H9 (cell line): ENCODE data around the gene RASA3. TPM values are rescaled to one million over a fixed set of nuclear protein-coding genes. Genes with fewer than 3 reads are reported as not detected.

Experiments
- DNase-seq: peaks from one replicate; pipeline ENCODE4 v3.0.0-alpha.2; 2017
- H2AFZ ChIP-seq: one replicate; pipeline ENCODE4 v1.6.1; 2013; ENCODE audit warnings: mild to moderate bottlenecking, low read length, control low read depth, moderate library complexity
- H2AK5ac ChIP-seq: 2 replicates; pipeline ENCODE4 v1.6.1; 2013; ENCODE audit warnings: low read length, control low read depth, mixed read lengths; ENCODE audit not compliant: insufficient read length
- H2BK120ac ChIP-seq: one replicate; pipeline ENCODE4 v1.6.1; 2013; ENCODE audit warnings: low read depth, mild to moderate bottlenecking, low read length, control low read depth, inconsistent platforms; ENCODE audit not compliant: poor library complexity, severe bottlenecking
- H2BK12ac ChIP-seq: 2 replicates; pipeline ENCODE4 v1.6.1; 2013; ENCODE audit warnings: low read length, control low read depth, mixed read lengths, low read depth; ENCODE audit not compliant: insufficient read length
- H2BK15ac ChIP-seq: 2 replicates; pipeline ENCODE4 v1.6.1; 2013; ENCODE audit warnings: low read depth, low read length, control low read depth
- H2BK20ac ChIP-seq: one replicate; pipeline ENCODE4 v1.6.1; 2013; ENCODE audit warnings: low read depth, mild to moderate bottlenecking, low read length, control low read depth, inconsistent platforms; ENCODE audit not compliant: poor library complexity, severe bottlenecking
- H2BK5ac ChIP-seq: 2 replicates; pipeline ENCODE4 v1.6.1; 2013; ENCODE audit warnings: low read length, control low read depth, mixed read lengths; ENCODE audit not compliant: insufficient read length
- H3K14ac ChIP-seq: 2 replicates; pipeline ENCODE4 v1.6.1; 2013; ENCODE audit warnings: low read length, control low read depth; ENCODE audit not compliant: insufficient read depth
- H3K18ac ChIP-seq: 2 replicates; pipeline ENCODE4 v1.6.1; 2013; ENCODE audit warnings: low read depth, mild to moderate bottlenecking, mixed read lengths, low read length, control low read depth; ENCODE audit not compliant: insufficient read length
- H3K23ac ChIP-seq: 2 replicates; pipeline ENCODE4 v1.6.1; 2013; ENCODE audit warnings: low read length, control low read depth, mixed read lengths, low read depth; ENCODE audit not compliant: insufficient read length
- H3K23me2 ChIP-seq: 2 replicates; pipeline ENCODE4 v1.6.1; 2013; ENCODE audit warnings: low read depth, mild to moderate bottlenecking, mixed read lengths, low read length, control low read depth; ENCODE audit not compliant: insufficient read length, poor library complexity, severe bottlenecking
- H3K27ac ChIP-seq: 2 replicates; pipeline ENCODE4 v1.5.1; 2013; ENCODE audit warnings: low read length, control low read depth, mixed read lengths, low read depth; ENCODE audit not compliant: insufficient read length
- H3K27me3 ChIP-seq: 2 replicates; pipeline ENCODE4 v1.6.1; 2013; ENCODE audit warnings: low read length, control low read depth, inconsistent platforms; ENCODE audit not compliant: insufficient read depth
- H3K4ac ChIP-seq: 2 replicates; pipeline ENCODE4 v1.6.1; 2013; ENCODE audit warnings: low read depth, mild to moderate bottlenecking, control low read depth, inconsistent platforms, low read length, moderate library complexity
- H3K4me1 ChIP-seq: 2 replicates; pipeline ENCODE4 v1.6.1; 2013; ENCODE audit warnings: low read length, control low read depth, inconsistent platforms; ENCODE audit not compliant: insufficient read depth
- H3K4me2 ChIP-seq: 2 replicates; pipeline ENCODE4 v1.6.1; 2013; ENCODE audit warnings: low read length, control low read depth, mixed read lengths; ENCODE audit not compliant: insufficient read length, insufficient read depth
- H3K56ac ChIP-seq: 2 replicates; pipeline ENCODE4 v1.6.1; 2013; ENCODE audit warnings: low read depth, mild to moderate bottlenecking, mixed read lengths, low read length, control low read depth; ENCODE audit not compliant: insufficient read length
- H3K79me1 ChIP-seq: 2 replicates; pipeline ENCODE4 v1.6.1; 2013; ENCODE audit warnings: low read depth, mild to moderate bottlenecking, moderate library complexity, low read length, control low read depth, inconsistent platforms; ENCODE audit not compliant: insufficient read depth, poor library complexity, severe bottlenecking
- H3K79me2 ChIP-seq: 2 replicates; pipeline ENCODE4 v1.6.1; 2013; ENCODE audit warnings: low read length, control low read depth, inconsistent platforms; ENCODE audit not compliant: insufficient read depth
- H3K9ac ChIP-seq: 2 replicates; pipeline ENCODE4 v1.6.1; 2013; ENCODE audit warnings: low read length, control low read depth, mixed read lengths; ENCODE audit not compliant: insufficient read length; ENCODE audit errors: extremely low read depth
- H3K9me3 ChIP-seq: one replicate; pipeline ENCODE4 v1.6.1; 2013; ENCODE audit warnings: low read depth, low read length, inconsistent platforms; ENCODE audit not compliant: control insufficient read depth
- H3T11ph ChIP-seq: one replicate; pipeline ENCODE4 v1.6.1; 2013; ENCODE audit warnings: mild to moderate bottlenecking, low read length, control low read depth, inconsistent platforms
- H4K20me1 ChIP-seq: one replicate; pipeline ENCODE4 v1.6.1; 2013; ENCODE audit not compliant: control insufficient read depth, insufficient read length, insufficient read depth
- H4K5ac ChIP-seq: 2 replicates; pipeline ENCODE4 v1.6.1; 2013; ENCODE audit warnings: low read depth, mild to moderate bottlenecking, mixed read lengths, low read length, control low read depth; ENCODE audit not compliant: insufficient read length
- H4K8ac ChIP-seq: replicated peaks from 2 replicates; pipeline ENCODE4 v1.6.1; 2013; ENCODE audit warnings: low read length, control low read depth, mixed read lengths, low read depth; ENCODE audit not compliant: insufficient read length
- H4K91ac ChIP-seq: 2 replicates; pipeline ENCODE4 v1.6.1; 2013; ENCODE audit warnings: low read depth, mild to moderate bottlenecking, moderate library complexity, mixed read lengths, low read length, control low read depth; ENCODE audit not compliant: insufficient read length
- H3K27ac Mint-ChIP-seq, 3 experiments: 2 replicates in 2 of 3; 3 replicates in 1 of 3; pipeline ENCODE4 v1.8.0; 2020 to 2021; ENCODE audit warnings: mixed read lengths in 3 of 3, mild to moderate bottlenecking in 1 of 3, moderate library complexity in 1 of 3
- H3K27me3 Mint-ChIP-seq: 2 replicates; pipeline ENCODE4 v1.8.0; 2021; ENCODE audit warnings: low read depth, mild to moderate bottlenecking, moderate library complexity, mixed read lengths
- H3K36me3 Mint-ChIP-seq, 3 experiments: 2 replicates in 2 of 3; 3 replicates in 1 of 3; pipeline ENCODE4 v1.8.0; 2020 to 2021; ENCODE audit warnings: low read depth in 3 of 3, mixed read lengths in 3 of 3; ENCODE audit not compliant: insufficient read depth in 1 of 3
- H3K4me1 Mint-ChIP-seq, 2 experiments: 2 replicates each; pipeline ENCODE4 v1.8.0; 2020; ENCODE audit warnings: mixed read lengths in 2 of 2
- H3K4me3 Mint-ChIP-seq, 2 experiments: 2 replicates in 1 of 2; 3 replicates in 1 of 2; pipeline ENCODE4 v1.8.0; 2020 to 2021; ENCODE audit warnings: mild to moderate bottlenecking in 2 of 2, mixed read lengths in 2 of 2, moderate library complexity in 1 of 2
- H3K9me3 Mint-ChIP-seq, 2 experiments: 2 replicates in 1 of 2; 3 replicates in 1 of 2; pipeline ENCODE4 v1.8.0; 2020; ENCODE audit warnings: mild to moderate bottlenecking in 2 of 2, mixed read lengths in 2 of 2, moderate library complexity in 1 of 2
- CTCF ChIP-seq: fragments of 200-600 bp; sonication (generic); conservative IDR thresholded peaks from 3 replicates; pipeline ENCODE4 v1.8.0; 2021; ENCODE audit warnings: antibody characterized with exemption, mild to moderate bottlenecking
- WGBS: extraction: QIAGEN DNeasy Blood & Tissue Kit; methylation state at CpG from one replicate; pipeline ENCODE4 v1.1.7; 2013; ENCODE audit warnings: missing lambda C conversion rate, low lambda C conversion rate, mixed read lengths; ENCODE audit not compliant: insufficient read length; ENCODE audit errors: extremely low coverage; 5-methylcytosine and 5-hydroxymethylcytosine counted together
- total RNA-seq: library from RNA; stranded (reverse); gene quantifications from 2 replicates; pipeline ENCODE4 v1.2.1, GENCODE V29; 2021

Gene RASA3
- total RNA-seq, 1 experiment from 2014 or later = 12.3 TPM

GRCh38 chr13:114090476-114090875 is 41.9 kb downstream of the RASA3 start:
- Histone ChIP-seq H3K4ac (no peak overlapping the region), H4K5ac (no peak overlapping the region), H2BK12ac (no peak overlapping the region), H2AFZ (no peak overlapping the region), H4K20me1 (peaks cover 6% of the 10 kb centered on the region), H4K91ac (no peak overlapping the region), H3K18ac (no peak overlapping the region), H3K9me3 (no peaks in the 10 kb centered on the region), H2BK20ac (no peak overlapping the region), H3K27me3 (no peaks in the 10 kb centered on the region), H3K79me1 (peaks cover 2% of the 10 kb centered on the region), H4K8ac (no peak overlapping the region), H2BK120ac (no peak overlapping the region), H2BK15ac (no peak overlapping the region), H3T11ph (no peak overlapping the region), H3K14ac (no peak overlapping the region; the same call in 1 of the 2 replicates), H3K23ac (no peak overlapping the region), H3K23me2 (no peaks in the 10 kb centered on the region), H2AK5ac (no peak overlapping the region), H3K79me2 (no peaks in the 10 kb centered on the region; the same call in 1 of the 2 replicates), H3K4me2 (no peak overlapping the region), H3K9ac (no peak overlapping the region), H3K56ac (no peak overlapping the region), H3K4me1 (no peaks in the 10 kb centered on the region; the same call in 1 of the 2 replicates), H2BK5ac (no peak overlapping the region), H3K27ac (no peak overlapping the region)
- peaks cover 5 to 36% (median 13%) of the 10 kb centered on the region in 3 experiments; a peak in 5 of 7 replicates for H3K36me3 Mint-ChIP-seq
- DNase-seq = no peak
- H3K4me3 Mint-ChIP-seq = no peak overlapping the region
- peaks cover 17 to 33% of the 10 kb centered on the region in 2 experiments for H3K4me1 Mint-ChIP-seq
- no peak for TF ChIP-seq CTCF
- H3K27ac Mint-ChIP-seq = peak overlapping the region in 1 of 3 experiments; percentile 73; a peak in 1 of 7 replicates
- no peaks in the 10 kb centered on the region for H3K27me3 Mint-ChIP-seq
- H3K9me3 Mint-ChIP-seq = peaks cover 25 to 28% of the 10 kb centered on the region in 2 experiments
- no CpG with 5 or more reads among the region's 11 CpGs for WGBS
